Measurements from ENCODE around the gene GUCY2D.

- TF ChIP-seq CTCF (optimal IDR thresholded peaks at IDR 0.05 in 1 of 3, IDR thresholded peaks at IDR 0.05 in 1 of 3, conservative IDR thresholded peaks at IDR 0.05 in 1 of 3; ENCODE audit: extremely low read depth in 1 of 3, insufficient read depth in 2 of 3, low read length in 3 of 3) (no peak), EZH2 (IDR thresholded peaks at IDR 0.05; ENCODE audit: low read length) (peak; percentile 31)
Observed at GRCh38 chr17:8062807-8063483, 60.5 kb downstream of the GUCY2D start.

All from keratinocyte (primary cell).